Small intestine (tissue), 7 donors: ENCODE data around the gene NR1D1. TPM values are rescaled to one million over a fixed set of nuclear protein-coding genes. Genes with fewer than 3 reads are reported as not detected.

ENCODE experiments used
- DNase-seq, 2 donors: peaks; one replicate each; pipeline versions ENCODE4 v3.0.0 to v3.0.0-alpha.2; 2013
- FAIRE-seq: peaks from 2 replicates; lab custom pipeline; 2012; peaks lifted over from hg19 to GRCh38; lab: Jason Lieb, UNC
- H3K27ac ChIP-seq, 3 donors: one replicate each; pipeline ENCODE4 v1.5.1; 2013; ENCODE audit warnings: low read length in 2 of 3, mild to moderate bottlenecking in 2 of 3, control low read depth in 1 of 3, inconsistent platforms in 1 of 3, low read depth in 1 of 3, moderate library complexity in 1 of 3
- H3K27me3 ChIP-seq, 3 donors: one replicate each; pipeline ENCODE4 v1.6.1; 2013; ENCODE audit warnings: low read length in 3 of 3, inconsistent platforms in 1 of 3; ENCODE audit not compliant: control insufficient read depth in 3 of 3, insufficient read depth in 3 of 3
- H3K36me3 ChIP-seq, 3 donors: one replicate each; pipeline ENCODE4 v1.6.1; 2013; ENCODE audit warnings: low read length in 3 of 3, inconsistent platforms in 1 of 3, low read depth in 1 of 3, mild to moderate bottlenecking in 1 of 3, moderate library complexity in 1 of 3; ENCODE audit not compliant: control insufficient read depth in 3 of 3, insufficient read depth in 2 of 3
- H3K4me1 ChIP-seq, 3 donors: one replicate each; pipeline ENCODE4 v1.6.1; 2013; ENCODE audit warnings: low read length in 2 of 3, inconsistent platforms in 1 of 3, low read depth in 1 of 3, mild to moderate bottlenecking in 1 of 3, moderate library complexity in 1 of 3; ENCODE audit not compliant: control insufficient read depth in 3 of 3, insufficient read depth in 2 of 3
- H3K4me3 ChIP-seq, 3 donors: one replicate each; pipeline ENCODE4 v1.5.1; 2013; ENCODE audit warnings: low read length in 3 of 3, control low read depth in 1 of 3, inconsistent platforms in 1 of 3, low read depth in 1 of 3, mild to moderate bottlenecking in 1 of 3, moderate library complexity in 1 of 3
- H3K9me3 ChIP-seq, 2 donors: one replicate each; pipeline ENCODE4 v1.6.1; 2013; ENCODE audit warnings: low read depth in 1 of 2, low read length in 1 of 2; ENCODE audit not compliant: control insufficient read depth in 2 of 2, insufficient read depth in 1 of 2
- WGBS, 3 donors: extraction: QIAGEN DNeasy Blood & Tissue Kit; methylation state at CpG; one replicate each; pipeline ENCODE4 v1.1.7; 2013; 5-methylcytosine and 5-hydroxymethylcytosine counted together
- polyA plus RNA-seq, 4 donors: library from polyadenylated mRNA; stranded (reverse) in 3 of 4; unstranded in 1 of 4; fragments of 200-250 nt in 3 of 4; fragments of 120-200 nt in 1 of 4; gene quantifications; one replicate each; pipeline versions ENCODE4 v1.2.1 to v1.2.3, GENCODE V29; 2013
- donor health status: healthy with polysubstance abuse.
- donor health status: control.
- donor health status: control.
- donor health status: Bipolar disorder and iron deficiency.
- donor health status: healthy.

The NR1D1 gene
- polyA plus RNA-seq, 4 donors: 2.7 to 25.1 (median 12.1) TPM

DNA sequence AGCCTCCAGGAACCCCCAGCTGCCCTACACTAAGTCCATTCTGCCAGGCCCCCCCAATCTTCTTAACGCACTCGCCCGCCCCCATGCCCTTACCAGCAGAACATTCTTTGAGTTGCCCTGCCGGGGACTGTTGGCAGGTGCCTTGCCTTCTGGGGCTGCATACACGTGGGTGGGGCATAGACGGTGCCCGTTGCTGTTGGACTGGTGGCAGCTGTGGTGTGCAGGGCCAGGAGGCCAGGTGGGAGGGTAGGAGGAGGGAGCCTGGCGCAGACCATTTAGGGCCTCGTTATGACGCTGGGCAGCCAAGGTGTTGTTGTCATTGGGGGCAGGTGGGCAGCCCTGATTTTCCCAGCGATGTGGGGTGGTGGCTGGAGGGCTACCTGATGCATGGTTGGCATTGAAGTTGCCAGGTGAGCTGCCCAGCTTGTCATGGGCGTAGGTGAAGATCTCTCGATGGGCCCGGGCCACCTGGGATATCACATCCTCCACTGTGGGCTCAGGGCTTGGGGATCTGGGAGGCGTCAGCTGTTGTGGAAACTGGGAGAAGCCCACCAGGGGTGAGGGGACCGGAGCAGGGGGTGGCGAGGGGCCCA, 4.9 kb downstream of the NR1D1 start:
- Histone ChIP-seq H3K4me1 (peaks cover 2 to 40% (median 12%) of the 10 kb centered on the region in 3 donors), H3K36me3 (peaks cover 7 to 70% (median 20%) of the 10 kb centered on the region in 3 donors), H3K9me3 (no peaks in the 10 kb centered on the region), H3K27ac (peak overlapping the region in 2 of 3 donors; percentile 69 to 96), H3K27me3 (no peaks in the 10 kb centered on the region), H3K4me3 (no peak overlapping the region)
- FAIRE-seq (no peak), DNase-seq (no peak)
- WGBS, 3 donors: 33 to 55% (median 48%) methylated on average over 17 of the region's 17 CpGs

- FAIRE-seq: no peak
Observed at GRCh38 chr17:40094874-40095273, 5.5 kb downstream of the NR1D1 start.

DNA sequence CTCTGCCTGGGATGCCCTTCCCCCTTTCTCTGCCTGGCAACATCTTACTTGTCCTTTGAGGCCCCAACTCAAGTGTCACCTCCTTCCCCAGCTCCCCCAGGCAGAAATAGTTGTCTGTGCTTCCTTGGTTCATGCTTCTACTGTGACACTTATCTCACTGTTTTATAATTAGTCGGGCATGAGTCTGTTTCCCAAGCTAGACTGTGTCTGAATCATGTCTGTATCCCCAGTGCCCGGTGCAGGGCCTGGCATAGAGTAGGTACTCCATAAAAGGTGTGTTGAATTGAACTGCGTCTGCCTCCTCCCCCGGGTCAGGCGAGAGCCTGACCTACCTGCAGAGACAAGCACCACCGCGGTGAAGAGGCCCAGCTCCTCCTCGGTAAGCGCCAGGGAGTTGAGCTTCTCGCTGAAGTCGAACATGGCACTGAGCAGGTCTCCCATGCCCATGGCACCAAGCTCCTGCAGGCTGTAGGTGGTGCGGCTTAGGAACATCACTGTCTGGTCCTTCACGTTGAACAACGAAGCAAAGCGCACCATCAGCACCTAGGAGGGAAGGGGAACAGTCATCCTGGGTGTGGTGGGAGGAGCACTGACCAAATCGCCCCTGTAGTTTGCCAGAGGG, 6.7 kb downstream of the NR1D1 start:
- no peak for DNase-seq
- H3K27ac ChIP-seq: peak overlapping the region in 2 of 3 donors; percentile 17 to 32
- 70 to 80% (median 74%) methylated on average over 16 of the region's 16 CpGs for WGBS, 3 donors
- H3K4me1 ChIP-seq: peaks cover 2 to 38% (median 12%) of the 10 kb centered on the region in 3 donors
- H3K4me3 ChIP-seq: no peak overlapping the region
- peaks cover 10 to 88% (median 20%) of the 10 kb centered on the region in 3 donors for H3K36me3 ChIP-seq
- H3K27me3 ChIP-seq: no peaks in the 10 kb centered on the region
- no peaks in the 10 kb centered on the region for H3K9me3 ChIP-seq
- FAIRE-seq: no peak

More at GRCh38 chr17:40094874-40095273, 5.5 kb downstream of the NR1D1 start:
- Histone ChIP-seq H3K4me1 (peaks cover 2 to 38% (median 12%) of the 10 kb centered on the region in 3 donors), H3K4me3 (no peak overlapping the region), H3K9me3 (no peaks in the 10 kb centered on the region), H3K36me3 (peaks cover 9 to 76% (median 20%) of the 10 kb centered on the region in 3 donors), H3K27ac (peak overlapping the region in 2 of 3 donors; percentile 69 to 96), H3K27me3 (no peaks in the 10 kb centered on the region)
- WGBS, 3 donors: 72 to 86% (median 78%) methylated on average over 14 of the region's 14 CpGs
- no peak for DNase-seq

- Histone ChIP-seq H3K27me3 (no peaks in the 10 kb centered on the region), H3K4me3 (no peak overlapping the region), H3K27ac (peak overlapping the region in 1 of 3 donors; percentile 17), H3K36me3 (peaks cover 12 to 94% (median 22%) of the 10 kb centered on the region in 3 donors), H3K9me3 (no peaks in the 10 kb centered on the region), H3K4me1 (peaks cover 2 to 32% (median 11%) of the 10 kb centered on the region in 3 donors)
- FAIRE-seq (no peak), DNase-seq (no peak)
- 81 to 90% (median 88%) methylated on average over 28 to 29 of the region's 29 CpGs for WGBS, 3 donors
Observed at GRCh38 chr17:40093005-40093579, 7.3 kb downstream of the NR1D1 start.

DNA sequence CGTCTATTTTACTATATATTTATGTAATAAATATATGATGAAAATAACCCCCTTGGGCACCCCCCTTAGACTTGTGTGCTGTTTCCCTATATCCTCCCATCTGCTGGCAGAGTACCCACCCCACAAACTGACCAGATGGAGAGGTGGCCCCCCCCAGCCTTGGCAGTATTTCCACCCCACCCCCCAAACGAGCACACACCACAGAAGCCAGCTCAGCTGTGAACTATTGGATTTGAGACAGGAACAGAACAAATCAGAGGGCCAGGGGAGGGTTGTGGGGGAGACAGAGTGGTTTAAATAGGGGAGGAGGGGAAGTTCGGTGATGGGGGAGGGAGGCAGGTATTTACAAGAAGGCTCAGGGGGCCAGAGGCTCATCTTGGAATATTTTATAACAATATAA, 7.8 kb downstream of the NR1D1 start:
- WGBS, 3 donors: 51 to 68% (median 61%) methylated on average over 3 of the region's 3 CpGs
- FAIRE-seq: no peak
- no peak overlapping the region for H3K27ac ChIP-seq
- no peak overlapping the region for H3K4me3 ChIP-seq
- no peaks in the 10 kb centered on the region for H3K9me3 ChIP-seq
- DNase-seq: no peak
- peaks cover 2 to 26% (median 7%) of the 10 kb centered on the region in 3 donors for H3K4me1 ChIP-seq
- H3K27me3 ChIP-seq: no peaks in the 10 kb centered on the region
- H3K36me3 ChIP-seq: peaks cover 12 to 99% (median 24%) of the 10 kb centered on the region in 3 donors

- WGBS, 3 donors: 44 to 58% (median 53%) methylated on average over 16 to 18 of the region's 18 CpGs
- no peak overlapping the region for H3K4me3 ChIP-seq
- DNase-seq: peak in 1 of 2 donors; percentile 18
- H3K4me1 ChIP-seq: peaks cover 2 to 19% (median 2%) of the 10 kb centered on the region in 3 donors
- peak overlapping the region in 1 of 3 donors; percentile 18 for H3K27ac ChIP-seq
- H3K36me3 ChIP-seq: peaks cover 12 to 100% (median 29%) of the 10 kb centered on the region in 3 donors
- no peaks in the 10 kb centered on the region for H3K9me3 ChIP-seq
- no peak for FAIRE-seq
- H3K27me3 ChIP-seq: no peaks in the 10 kb centered on the region
Observed at GRCh38 chr17:40091691-40092397, 8.5 kb downstream of the NR1D1 start.

- Histone ChIP-seq H3K27me3 (no peaks in the 10 kb centered on the region), H3K36me3 (peaks cover 12 to 99% (median 25%) of the 10 kb centered on the region in 3 donors), H3K27ac (peak overlapping the region in 1 of 3 donors; percentile 3), H3K4me1 (peaks cover 0 to 13% (median 0%) of the 10 kb centered on the region in 3 donors), H3K4me3 (no peak overlapping the region), H3K9me3 (no peaks in the 10 kb centered on the region)
- FAIRE-seq: no peak
- no peak for DNase-seq
- 73 to 78% (median 78%) methylated on average over 13 of the region's 14 CpGs for WGBS, 3 donors
Observed at GRCh38 chr17:40090237-40091119, 9.9 kb downstream of the NR1D1 start.
